Nephron (organoid): Measurements from ENCODE around the gene KCNQ1.
A peak's percentile ranks its signal among the peaks of the same experiment; 100 is the strongest.

Source experiments
- H3K27ac Mint-ChIP-seq, 3 experiments: 2 replicates each; pipeline ENCODE4 v1.8.0; 2020; ENCODE audit warnings: mixed read lengths in 3 of 3, mild to moderate bottlenecking in 2 of 3, moderate library complexity in 1 of 3
- H3K27me3 Mint-ChIP-seq: 2 replicates; pipeline ENCODE4 v1.8.0; 2021; ENCODE audit warnings: low read depth, mild to moderate bottlenecking, moderate library complexity, mixed read lengths
- H3K36me3 Mint-ChIP-seq: 2 replicates; pipeline ENCODE4 v1.8.0; 2020; ENCODE audit warnings: low read depth, mixed read lengths
- H3K4me1 Mint-ChIP-seq: 2 replicates; pipeline ENCODE4 v1.8.0; 2020; ENCODE audit warnings: mixed read lengths
- H3K4me3 Mint-ChIP-seq, 3 experiments: 2 replicates each; pipeline ENCODE4 v1.8.0; 2020; ENCODE audit warnings: mild to moderate bottlenecking in 3 of 3, mixed read lengths in 3 of 3, moderate library complexity in 2 of 3
- H3K9me3 Mint-ChIP-seq: 2 replicates; pipeline ENCODE4 v1.8.0; 2020; ENCODE audit warnings: mixed read lengths
- CTCF ChIP-seq, 3 experiments: fragments of 200-600 bp; sonication (generic); IDR thresholded peaks; one replicate each; pipeline ENCODE4 v1.5.0; 2021; ENCODE audit warnings: antibody characterized with exemption in 3 of 3; ENCODE audit not compliant: unreplicated experiment in 3 of 3

The KCNQ1 gene

GRCh38 chr11:2844996-2845395, 400.2 kb downstream of the KCNQ1 start:
- Mint-ChIP-seq H3K9me3 (no peaks in the 10 kb centered on the region), H3K36me3 (no peaks in the 10 kb centered on the region), H3K4me1 (peaks cover 16% of the 10 kb centered on the region), H3K27ac (no peak overlapping the region), H3K27me3 (peaks cover 4% of the 10 kb centered on the region), H3K4me3 (no peak overlapping the region)
- TF ChIP-seq CTCF (IDR thresholded peaks at IDR 0.05; ENCODE audit: unreplicated experiment in 3 of 3) = no peak

GRCh38 chr11:2846056-2846455, 401.2 kb downstream of the KCNQ1 start:
- no peak for TF ChIP-seq CTCF (IDR thresholded peaks at IDR 0.05; ENCODE audit: unreplicated experiment in 3 of 3)
- H3K9me3 Mint-ChIP-seq = no peaks in the 10 kb centered on the region
- no peaks in the 10 kb centered on the region for H3K36me3 Mint-ChIP-seq
- H3K4me3 Mint-ChIP-seq = no peak overlapping the region
- H3K27me3 Mint-ChIP-seq = peaks cover 4% of the 10 kb centered on the region
- H3K4me1 Mint-ChIP-seq = peaks cover 6% of the 10 kb centered on the region
- H3K27ac Mint-ChIP-seq = no peak overlapping the region

DNA sequence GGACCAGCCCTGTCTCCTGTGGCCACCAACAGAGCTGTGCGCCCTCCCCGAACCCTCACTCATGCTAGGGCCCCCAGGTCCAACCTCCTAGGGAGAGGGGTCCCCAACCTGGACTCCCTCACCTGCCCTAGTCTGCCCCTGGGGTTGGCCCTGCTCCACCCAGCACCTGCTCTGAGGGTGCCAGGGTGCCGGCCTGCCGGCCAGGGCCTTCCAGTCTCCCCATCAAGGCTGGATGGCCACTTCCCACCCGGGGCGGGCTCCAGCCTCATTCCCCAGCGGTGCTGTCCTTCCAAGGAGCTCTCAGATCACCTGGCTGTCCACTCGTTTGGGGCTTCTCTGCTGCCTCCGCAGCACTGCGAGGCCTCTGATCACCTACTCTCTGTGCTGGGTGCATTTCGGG, 401.7 kb downstream of the KCNQ1 start:
- no peak overlapping the region for H3K4me3 Mint-ChIP-seq
- no peak overlapping the region for H3K27ac Mint-ChIP-seq
- no peak for TF ChIP-seq CTCF (IDR thresholded peaks at IDR 0.05; ENCODE audit: unreplicated experiment in 3 of 3)

GRCh38 chr11:2847561-2847960, 402.8 kb downstream of the KCNQ1 start:
- no peaks in the 10 kb centered on the region for H3K9me3 Mint-ChIP-seq
- H3K36me3 Mint-ChIP-seq = no peaks in the 10 kb centered on the region
- no peak overlapping the region for H3K4me3 Mint-ChIP-seq
- TF ChIP-seq CTCF (IDR thresholded peaks at IDR 0.05; ENCODE audit: unreplicated experiment in 3 of 3) = no peak
- H3K4me1 Mint-ChIP-seq = peaks cover 4% of the 10 kb centered on the region
- H3K27ac Mint-ChIP-seq = peak overlapping the region in 1 of 3 experiments; percentile 35
- peaks cover 4% of the 10 kb centered on the region for H3K27me3 Mint-ChIP-seq

More for the DNA sequence above, 401.7 kb downstream of the KCNQ1 start:
- H3K27me3 Mint-ChIP-seq = peaks cover 4% of the 10 kb centered on the region
- peaks cover 4% of the 10 kb centered on the region for H3K4me1 Mint-ChIP-seq
- H3K9me3 Mint-ChIP-seq = no peaks in the 10 kb centered on the region
- H3K36me3 Mint-ChIP-seq = no peaks in the 10 kb centered on the region

DNA sequence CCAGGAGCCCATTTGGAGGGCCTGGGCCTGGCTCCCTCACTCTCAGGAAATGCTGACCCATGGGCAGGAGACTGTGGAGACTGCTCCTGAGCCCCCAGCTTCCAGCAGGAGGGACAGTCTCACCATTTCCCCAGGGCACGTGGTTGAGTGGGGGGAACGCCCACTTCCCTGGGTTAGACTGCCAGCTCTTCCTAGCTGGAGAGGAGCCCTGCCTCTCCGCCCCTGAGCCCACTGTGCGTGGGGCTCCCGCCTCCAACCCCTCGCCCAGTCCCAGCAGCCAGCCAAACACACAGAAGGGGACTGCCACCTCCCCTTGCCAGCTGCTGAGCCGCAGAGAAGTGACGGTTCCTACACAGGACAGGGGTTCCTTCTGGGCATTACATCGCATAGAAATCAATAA, 403.7 kb downstream of the KCNQ1 start:
- no peak for TF ChIP-seq CTCF (IDR thresholded peaks at IDR 0.05; ENCODE audit: unreplicated experiment in 3 of 3)
- no peaks in the 10 kb centered on the region for H3K36me3 Mint-ChIP-seq
- no peak overlapping the region for H3K4me3 Mint-ChIP-seq
- H3K9me3 Mint-ChIP-seq = no peaks in the 10 kb centered on the region
- no peak overlapping the region for H3K27ac Mint-ChIP-seq
- H3K4me1 Mint-ChIP-seq = peaks cover 4% of the 10 kb centered on the region
- peaks cover 4% of the 10 kb centered on the region for H3K27me3 Mint-ChIP-seq

DNA sequence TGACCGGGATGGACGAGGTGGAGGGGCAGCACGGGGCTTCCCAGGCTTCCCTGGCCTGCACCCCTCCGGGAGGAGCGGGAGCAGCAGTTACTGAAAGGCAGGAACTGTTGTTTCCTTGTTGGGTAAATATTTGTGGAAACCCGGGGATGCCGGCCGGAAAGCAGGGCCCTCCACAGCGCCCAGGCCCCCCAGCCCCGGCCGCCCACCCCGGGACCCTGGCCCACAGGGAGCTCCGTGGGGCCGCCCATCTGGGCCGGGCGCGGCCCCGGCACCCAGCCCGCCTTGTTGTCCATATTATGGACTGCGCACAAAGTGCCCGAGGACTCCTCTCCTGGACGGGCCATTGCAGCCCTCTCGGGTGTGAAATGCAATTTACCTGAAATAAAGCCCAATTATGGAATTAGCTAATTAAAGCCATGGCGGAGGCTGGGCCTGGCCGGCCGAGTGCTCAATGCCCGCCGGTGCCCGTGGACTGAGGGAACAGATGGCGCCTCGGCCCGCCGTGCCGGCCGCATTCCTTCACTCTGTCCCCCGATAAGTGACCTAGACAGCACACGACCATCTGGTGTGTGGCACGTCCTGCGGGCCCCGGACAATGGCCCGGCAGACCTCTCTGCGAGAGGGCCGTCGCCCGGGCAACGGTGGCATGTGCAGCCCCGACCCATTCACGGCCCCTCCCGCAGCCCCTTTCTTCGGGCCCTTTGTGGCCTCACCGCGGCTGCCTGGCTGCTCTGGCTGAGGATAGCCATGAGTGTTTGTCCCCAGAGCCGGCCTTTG, 405.4 kb downstream of the KCNQ1 start:
- Mint-ChIP-seq H3K4me3 (no peak overlapping the region), H3K27me3 (peaks cover 4% of the 10 kb centered on the region), H3K9me3 (no peaks in the 10 kb centered on the region), H3K4me1 (peaks cover 4% of the 10 kb centered on the region), H3K36me3 (no peaks in the 10 kb centered on the region), H3K27ac (no peak overlapping the region)
- TF ChIP-seq CTCF (IDR thresholded peaks at IDR 0.05; ENCODE audit: unreplicated experiment in 3 of 3) = no peak
